MCF 10A (cell line): Measurements from ENCODE around the gene ALOXE3. TPM values are rescaled to one million over a fixed set of nuclear protein-coding genes. Genes with fewer than 3 reads are reported as not detected.

Experiments used
- BruUV-seq: library from RNA; stranded (reverse); fragments of 400-500 nt; replicated peaks from 2 replicates; lab custom pipeline; 2021; lab: Mats Ljungman, UMichigan
- CTCF ChIA-PET: fragments of 300-600 bp; sonication (Branson Sonifier 250); formaldehyde crosslinking; extraction: SDS; loops from one replicate; lab custom pipeline; 2021; ENCODE audit warnings: antibody characterized with exemption, inconsistent platforms; lab: Yijun Ruan, JAX
- POLR2A ChIA-PET: fragments of 300-600, 350-650 bp; sonication (Branson Sonifier 250); formaldehyde crosslinking; extraction: SDS; loops from one replicate; lab custom pipeline; 2020; ENCODE audit warnings: antibody characterized with exemption, inconsistent platforms; lab: Yijun Ruan, JAX
- DNase-seq: peaks from one replicate; pipeline ENCODE4 v3.0.0-alpha.2; 2018; ENCODE audit not compliant: unreplicated experiment
- H3K27ac Mint-ChIP-seq: one replicate; pipeline ENCODE4 v1.8.0; 2022; ENCODE audit warnings: mild to moderate bottlenecking, low read depth, mixed read lengths; ENCODE audit not compliant: unreplicated experiment
- H3K27me3 Mint-ChIP-seq: one replicate; pipeline ENCODE4 v1.8.0; 2022; ENCODE audit warnings: mixed read lengths; ENCODE audit not compliant: insufficient read depth, unreplicated experiment
- H3K36me3 Mint-ChIP-seq: one replicate; pipeline ENCODE4 v1.8.0; 2022; ENCODE audit warnings: mild to moderate bottlenecking, moderate library complexity, mixed read lengths; ENCODE audit not compliant: insufficient read depth, unreplicated experiment
- H3K4me1 Mint-ChIP-seq: one replicate; pipeline ENCODE4 v1.8.0; 2022; ENCODE audit warnings: mixed read lengths; ENCODE audit not compliant: insufficient read depth, unreplicated experiment
- H3K4me3 Mint-ChIP-seq: one replicate; pipeline ENCODE4 v1.8.0; 2022; ENCODE audit warnings: mild to moderate bottlenecking, moderate library complexity, mixed read lengths; ENCODE audit not compliant: unreplicated experiment
- H3K9me3 Mint-ChIP-seq: one replicate; pipeline ENCODE4 v1.8.0; 2022; ENCODE audit warnings: mixed read lengths; ENCODE audit not compliant: unreplicated experiment
- intact Hi-C: fragments of 100-400 bp; cut with micrococcal nuclease; formaldehyde crosslinking; loops from 2 replicates; pipeline ENCODE4 v1.14.1; 2022
- total RNA-seq: library from RNA; stranded (reverse); gene quantifications from 2 replicates; pipeline ENCODE4 v1.2.3, GENCODE V29; 2022
- TF ChIP-seq, protein P1 (sequence below): fragments of 200-600 bp; IDR thresholded peaks from one replicate; pipeline ENCODE4 v1.8.0; 2022; ENCODE audit warnings: antibody characterized with exemption, mild to moderate bottlenecking; ENCODE audit not compliant: unreplicated experiment

Gene ALOXE3
- total RNA-seq, 1 experiment from 2014 or later, result 13.1 TPM

DNA sequence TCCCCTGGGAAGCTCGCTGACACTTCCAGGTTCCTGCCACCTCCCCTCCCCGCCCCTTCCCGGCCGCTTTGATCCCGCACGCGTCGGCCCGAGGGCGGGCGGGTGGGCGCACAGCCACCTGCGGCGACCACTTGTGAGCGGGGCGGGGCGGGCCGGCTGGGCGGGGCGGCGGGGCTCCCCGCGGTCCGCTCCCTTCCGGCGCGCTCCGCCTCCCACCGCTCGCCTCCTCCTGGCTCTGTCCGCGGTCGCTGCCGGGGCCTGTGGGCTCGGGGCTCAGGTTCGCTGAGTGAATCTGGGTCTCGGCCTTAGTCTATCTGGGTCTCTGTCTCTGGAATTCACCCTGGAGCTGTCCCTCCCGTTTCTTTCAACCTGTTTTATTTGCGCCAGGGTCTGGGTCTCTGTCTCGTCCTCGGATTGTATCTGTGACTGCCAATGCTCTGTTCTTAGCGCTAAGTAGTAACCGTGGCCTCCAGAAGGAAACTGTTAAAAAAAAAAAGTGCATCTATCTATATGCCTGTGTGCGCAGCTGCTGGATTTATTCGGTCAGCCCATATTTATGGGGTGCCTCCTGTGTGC, 8.3 kb upstream of the ALOXE3 start:
- TF ChIP-seq, protein P1, sequence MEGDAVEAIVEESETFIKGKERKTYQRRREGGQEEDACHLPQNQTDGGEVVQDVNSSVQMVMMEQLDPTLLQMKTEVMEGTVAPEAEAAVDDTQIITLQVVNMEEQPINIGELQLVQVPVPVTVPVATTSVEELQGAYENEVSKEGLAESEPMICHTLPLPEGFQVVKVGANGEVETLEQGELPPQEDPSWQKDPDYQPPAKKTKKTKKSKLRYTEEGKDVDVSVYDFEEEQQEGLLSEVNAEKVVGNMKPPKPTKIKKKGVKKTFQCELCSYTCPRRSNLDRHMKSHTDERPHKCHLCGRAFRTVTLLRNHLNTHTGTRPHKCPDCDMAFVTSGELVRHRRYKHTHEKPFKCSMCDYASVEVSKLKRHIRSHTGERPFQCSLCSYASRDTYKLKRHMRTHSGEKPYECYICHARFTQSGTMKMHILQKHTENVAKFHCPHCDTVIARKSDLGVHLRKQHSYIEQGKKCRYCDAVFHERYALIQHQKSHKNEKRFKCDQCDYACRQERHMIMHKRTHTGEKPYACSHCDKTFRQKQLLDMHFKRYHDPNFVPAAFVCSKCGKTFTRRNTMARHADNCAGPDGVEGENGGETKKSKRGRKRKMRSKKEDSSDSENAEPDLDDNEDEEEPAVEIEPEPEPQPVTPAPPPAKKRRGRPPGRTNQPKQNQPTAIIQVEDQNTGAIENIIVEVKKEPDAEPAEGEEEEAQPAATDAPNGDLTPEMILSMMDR, result no peak
- Mint-ChIP-seq H3K36me3 (peaks cover 21% of the 10 kb centered on the region), H3K4me1 (peaks cover 35% of the 10 kb centered on the region), H3K4me3 (peak overlapping the region; percentile 86), H3K27ac (peak overlapping the region; percentile 46), H3K27me3 (no peaks in the 10 kb centered on the region), H3K9me3 (no peaks in the 10 kb centered on the region)
- POLR2A ChIA-PET, result interaction anchor here (0.6 to 2.2 kb wide), 17 partner anchors 13 to 251 kb away, joined by 3 to 51 read pairs (median 5); partner anchors contain the start of genes ALOX12B, BORCS6 and PER1
- CTCF ChIA-PET, result interaction anchor here (0.8 to 1.2 kb wide), 3 partner anchors 12 to 32 kb away, joined by 4 to 7 read pairs (median 4); no protein-coding TSS in a partner anchor
- no TSS peak for BruUV-seq
- peak; percentile 38 for DNase-seq
- intact Hi-C loops, result no loop called here

DNA sequence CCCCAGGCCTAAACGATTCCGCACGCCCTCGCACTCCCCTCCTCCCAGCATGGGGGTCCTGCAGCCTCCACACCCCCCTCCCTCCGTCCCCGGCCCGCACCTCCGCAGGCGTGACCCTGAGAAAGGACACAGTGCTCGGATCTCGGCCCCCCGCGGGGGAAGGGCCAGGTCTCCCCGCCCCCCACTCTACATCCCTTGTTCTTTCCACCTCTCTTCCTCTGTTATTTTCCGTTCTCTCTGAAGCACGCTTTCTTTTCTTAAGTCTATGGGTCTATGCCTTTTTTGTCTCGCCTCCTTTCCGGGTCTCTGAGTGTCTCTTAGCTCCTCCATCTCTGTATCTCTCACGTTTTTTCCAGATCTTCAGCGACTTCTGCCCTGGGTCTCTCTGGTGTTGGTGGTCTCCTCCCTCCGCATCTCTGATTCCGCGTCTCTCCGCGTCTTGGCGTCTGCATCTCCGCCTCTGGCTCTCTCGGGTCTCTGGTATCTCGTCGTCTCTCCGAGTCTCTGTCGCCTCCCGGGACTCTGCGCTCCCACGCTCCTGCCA, 7.7 kb upstream of the ALOXE3 start:
- peak; percentile 47 for DNase-seq
- Mint-ChIP-seq H3K4me3 (peak overlapping the region; percentile 86), H3K27me3 (no peaks in the 10 kb centered on the region), H3K9me3 (no peaks in the 10 kb centered on the region), H3K27ac (peak overlapping the region; percentile 46), H3K36me3 (peaks cover 22% of the 10 kb centered on the region), H3K4me1 (peaks cover 37% of the 10 kb centered on the region)
- CTCF ChIA-PET, result no interaction called here
- BruUV-seq, result no TSS peak
- TF ChIP-seq, protein P1, result no peak
- POLR2A ChIA-PET, result interaction anchor here (0.6 to 2.2 kb wide), 12 partner anchors 13 to 97 kb away, joined by 3 to 51 read pairs (median 6); partner anchors contain the start of genes ALOX12B, BORCS6 and PER1
- intact Hi-C loops, result no loop called here

DNA sequence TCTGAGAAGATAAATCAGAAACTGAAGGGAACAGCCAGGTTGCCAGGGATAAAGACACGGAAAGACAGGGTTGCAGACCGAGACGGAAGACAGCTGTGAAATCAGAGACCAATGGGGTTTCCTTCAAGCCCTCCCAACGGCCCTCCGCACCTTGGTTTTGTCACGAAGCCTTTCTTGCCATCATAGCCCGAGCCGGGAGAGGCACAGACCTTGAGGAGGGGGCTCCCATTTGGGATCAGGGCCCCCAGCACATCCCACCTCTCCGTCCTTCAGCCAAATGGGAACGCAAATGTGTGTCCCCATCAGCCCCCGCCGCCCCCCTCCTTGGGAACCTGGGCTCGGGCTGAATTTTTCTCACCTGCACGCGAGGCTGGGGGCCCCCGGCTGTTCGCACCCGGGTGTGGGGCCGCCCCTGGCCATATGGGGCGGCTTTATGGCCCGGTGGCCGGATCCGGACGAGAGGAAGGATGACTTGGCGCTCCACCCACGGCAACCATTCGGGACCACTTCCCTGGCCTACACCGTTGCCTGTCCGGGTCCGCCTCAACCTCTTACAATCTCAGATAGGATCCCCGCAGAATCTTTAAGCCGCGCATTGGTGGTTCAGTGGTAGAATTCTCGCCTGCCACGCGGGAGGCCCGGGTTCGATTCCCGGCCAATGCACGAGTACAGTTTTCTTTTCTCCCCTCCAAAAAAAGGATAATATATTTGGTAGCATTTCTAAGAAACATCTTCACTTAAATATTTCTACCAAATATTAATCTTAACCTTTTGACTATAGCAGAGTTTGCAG, 7.0 kb upstream of the ALOXE3 start:
- TF ChIP-seq, protein P1, result no peak
- Mint-ChIP-seq H3K36me3 (peaks cover 29% of the 10 kb centered on the region), H3K27ac (peak overlapping the region; percentile 46), H3K9me3 (no peaks in the 10 kb centered on the region), H3K4me1 (peaks cover 44% of the 10 kb centered on the region), H3K4me3 (peak overlapping the region; percentile 86), H3K27me3 (no peaks in the 10 kb centered on the region)
- POLR2A ChIA-PET, result interaction anchor here (0.7 to 4.0 kb wide), 11 partner anchors 9 to 97 kb away, joined by 4 to 101 read pairs (median 11); partner anchors contain the start of genes BORCS6 and PER1
- BruUV-seq, result no TSS peak
- intact Hi-C loops, result no loop called here
- CTCF ChIA-PET, result interaction anchor here (0.6 to 3.1 kb wide), 3 partner anchors 13 to 631 kb away, joined by 3 to 12 read pairs (median 3); no protein-coding TSS in a partner anchor
- DNase-seq, result peak; percentile 75
